Activated naive CD8-positive, alpha-beta T cell (primary cell): ENCODE measurements around the gene PLEKHM2.

ENCODE experiments used
- H3K27ac Mint-ChIP-seq: one replicate; pipeline ENCODE4 v1.8.0; 2021; ENCODE audit warnings: mixed read lengths
- H3K27me3 Mint-ChIP-seq: one replicate; pipeline ENCODE4 v1.8.0; 2021; ENCODE audit warnings: mixed read lengths
- H3K36me3 Mint-ChIP-seq: one replicate; pipeline ENCODE4 v1.8.0; 2021; ENCODE audit warnings: mixed read lengths
- H3K4me1 Mint-ChIP-seq: one replicate; pipeline ENCODE4 v1.8.0; 2021; ENCODE audit warnings: low read depth, mixed read lengths
- H3K4me3 Mint-ChIP-seq: one replicate; pipeline ENCODE4 v1.8.0; 2021; ENCODE audit warnings: mild to moderate bottlenecking, mixed read lengths
- H3K9me3 Mint-ChIP-seq: one replicate; pipeline ENCODE4 v1.8.0; 2021; ENCODE audit warnings: low read depth, mixed read lengths

PLEKHM2 gene

GRCh38 chr1:15747378-15747777 lies 63.3 kb downstream of the PLEKHM2 start:
- no peaks in the 10 kb centered on the region for H3K36me3 Mint-ChIP-seq
- H3K4me3 Mint-ChIP-seq, result no peak overlapping the region
- H3K27ac Mint-ChIP-seq, result no peak overlapping the region
- H3K27me3 Mint-ChIP-seq, result peaks cover 2% of the 10 kb centered on the region
- no peaks in the 10 kb centered on the region for H3K9me3 Mint-ChIP-seq
- H3K4me1 Mint-ChIP-seq, result no peaks in the 10 kb centered on the region

DNA sequence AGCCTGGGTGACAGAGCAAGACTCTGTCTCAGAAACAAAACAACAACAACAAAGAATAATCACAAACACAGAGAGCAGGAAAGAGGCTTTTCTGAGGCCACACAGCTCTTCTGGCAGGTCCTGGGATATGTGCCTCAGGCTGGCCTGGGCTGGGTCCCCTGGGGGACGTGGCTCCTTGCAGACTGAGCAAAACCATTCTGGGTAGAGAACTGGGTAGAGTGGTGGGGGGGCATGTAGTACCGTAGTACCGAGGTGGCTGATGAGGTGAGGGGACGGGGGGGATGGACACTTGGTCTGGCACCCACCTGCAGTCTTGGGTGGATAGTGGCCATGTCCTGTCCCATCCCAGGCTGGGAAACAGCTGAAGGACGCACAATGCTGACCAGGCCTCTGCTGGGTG lies 64.1 kb downstream of the PLEKHM2 start:
- Mint-ChIP-seq H3K4me1 (no peaks in the 10 kb centered on the region), H3K27me3 (peaks cover 2% of the 10 kb centered on the region), H3K4me3 (no peak overlapping the region), H3K9me3 (no peaks in the 10 kb centered on the region), H3K36me3 (no peaks in the 10 kb centered on the region), H3K27ac (no peak overlapping the region)

DNA sequence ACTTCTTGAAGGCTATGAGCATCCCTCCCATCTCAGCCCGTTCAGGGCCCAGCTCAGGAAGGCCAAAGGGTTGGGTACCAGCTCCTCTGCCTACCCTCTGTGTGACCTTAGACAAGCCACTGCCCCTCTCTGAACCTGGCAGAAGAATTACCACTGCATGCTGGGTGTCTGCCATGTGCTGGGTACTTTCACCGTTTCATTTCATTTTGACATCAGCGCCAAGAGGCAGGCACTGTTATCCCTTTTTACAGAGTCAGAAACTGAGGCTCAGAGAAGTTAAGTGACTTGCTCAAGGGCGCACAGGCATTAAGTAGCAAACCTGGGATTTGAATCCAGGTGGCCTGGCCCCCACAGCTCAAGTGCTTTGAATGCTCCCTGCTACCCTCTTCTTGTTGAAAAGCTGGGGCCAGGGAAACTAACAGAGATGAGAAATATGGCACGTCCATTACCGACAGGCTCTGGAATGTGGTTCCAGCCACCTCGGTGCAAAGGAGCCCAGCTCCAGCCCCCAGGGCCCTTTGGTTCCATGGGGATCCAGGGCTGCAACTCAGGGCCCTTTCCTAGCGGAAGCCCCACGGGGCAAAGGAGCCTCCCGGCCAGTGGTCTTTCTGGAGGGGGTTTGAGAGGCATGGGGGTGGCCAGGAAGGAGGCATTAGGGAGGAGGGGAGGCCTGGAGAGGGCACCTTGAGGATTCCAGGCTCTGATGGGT lies 64.7 kb downstream of the PLEKHM2 start:
- Mint-ChIP-seq H3K27me3 (peaks cover 2% of the 10 kb centered on the region), H3K27ac (no peak overlapping the region), H3K36me3 (no peaks in the 10 kb centered on the region), H3K4me3 (no peak overlapping the region), H3K9me3 (no peaks in the 10 kb centered on the region), H3K4me1 (no peaks in the 10 kb centered on the region)

DNA sequence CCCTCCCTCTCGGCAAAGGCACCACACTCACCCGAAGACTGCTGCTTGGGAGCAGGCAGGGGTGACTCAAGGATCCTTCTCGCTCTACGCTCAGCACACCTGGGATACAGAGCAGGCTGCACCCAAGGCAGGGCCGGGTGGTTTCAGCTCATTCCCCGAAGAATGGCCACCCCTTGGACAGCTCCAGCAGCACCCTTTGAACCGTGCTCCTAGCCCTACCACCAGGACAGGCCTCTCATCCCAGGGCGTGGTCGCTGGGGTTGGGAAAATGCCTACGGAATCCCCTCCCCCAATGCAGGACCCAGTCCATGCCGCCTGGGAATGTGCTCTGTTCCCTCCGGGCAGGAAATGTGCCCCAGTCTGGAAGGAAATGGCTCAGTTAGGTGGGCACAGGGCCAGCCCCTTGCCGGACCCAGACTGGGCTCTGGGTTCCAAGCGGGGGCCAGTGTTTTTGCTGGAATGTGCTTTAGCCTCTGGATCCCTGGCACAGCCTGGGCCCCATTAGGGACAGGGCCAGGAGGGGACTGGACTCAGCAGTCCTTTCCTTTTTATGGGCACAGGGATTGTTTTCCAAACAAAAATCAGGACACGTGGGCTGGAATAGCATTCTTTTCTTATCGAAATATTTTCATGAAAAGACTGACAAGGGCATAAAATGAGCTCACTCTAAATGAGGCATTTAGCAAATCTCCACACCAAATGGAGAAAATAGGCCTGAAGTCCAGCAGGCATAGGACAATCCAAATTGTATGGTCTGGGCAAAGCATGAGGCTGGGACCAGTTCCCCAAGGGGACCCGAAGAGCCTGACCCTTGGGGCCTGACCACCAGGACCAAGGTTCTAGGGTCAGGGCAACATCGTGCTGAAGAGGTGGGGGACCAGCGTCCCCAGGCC lies 65.5 kb downstream of the PLEKHM2 start:
- no peak overlapping the region for H3K4me3 Mint-ChIP-seq
- H3K36me3 Mint-ChIP-seq, result no peaks in the 10 kb centered on the region
- no peak overlapping the region for H3K27ac Mint-ChIP-seq
- no peaks in the 10 kb centered on the region for H3K9me3 Mint-ChIP-seq
- no peaks in the 10 kb centered on the region for H3K4me1 Mint-ChIP-seq
- H3K27me3 Mint-ChIP-seq, result peaks cover 2% of the 10 kb centered on the region

GRCh38 chr1:15750924-15751323 lies 66.8 kb downstream of the PLEKHM2 start:
- Mint-ChIP-seq H3K4me1 (no peaks in the 10 kb centered on the region), H3K9me3 (no peaks in the 10 kb centered on the region), H3K27ac (no peak overlapping the region), H3K36me3 (no peaks in the 10 kb centered on the region), H3K4me3 (no peak overlapping the region), H3K27me3 (peaks cover 5% of the 10 kb centered on the region)

GRCh38 chr1:15751717-15752116 lies 67.6 kb downstream of the PLEKHM2 start:
- H3K4me1 Mint-ChIP-seq, result peaks cover 5% of the 10 kb centered on the region
- no peak overlapping the region for H3K4me3 Mint-ChIP-seq
- H3K27me3 Mint-ChIP-seq, result peaks cover 8% of the 10 kb centered on the region

DNA sequence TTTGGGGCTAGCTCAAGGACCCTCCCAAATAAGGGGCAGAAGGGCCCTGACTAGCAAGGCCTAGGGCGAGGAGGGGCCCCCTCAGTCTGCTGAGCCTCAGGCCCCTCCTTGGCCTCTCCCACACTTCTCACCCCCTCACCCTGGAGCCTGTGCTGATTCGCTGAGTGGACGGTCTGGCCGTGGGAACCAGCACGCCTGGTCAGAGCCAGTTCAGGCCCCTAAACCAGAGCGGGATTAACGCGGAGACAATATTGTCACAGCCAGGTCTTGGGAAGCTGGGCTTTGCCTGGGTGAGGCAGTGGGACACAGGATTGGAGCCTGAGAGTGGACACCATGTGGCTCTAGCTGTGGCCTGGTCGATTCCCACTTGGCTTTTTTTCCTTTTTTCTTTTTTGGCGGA lies 69.7 kb downstream of the PLEKHM2 start:
- peaks cover 14% of the 10 kb centered on the region for H3K27me3 Mint-ChIP-seq
- H3K4me3 Mint-ChIP-seq, result no peak overlapping the region

More at GRCh38 chr1:15751717-15752116, 67.6 kb downstream of the PLEKHM2 start:
- Mint-ChIP-seq H3K9me3 (no peaks in the 10 kb centered on the region), H3K36me3 (no peaks in the 10 kb centered on the region), H3K27ac (no peak overlapping the region)

GRCh38 chr1:15755021-15755645 lies 71.0 kb downstream of the PLEKHM2 start:
- no peak overlapping the region for H3K4me3 Mint-ChIP-seq
- no peaks in the 10 kb centered on the region for H3K36me3 Mint-ChIP-seq
- peaks cover 16% of the 10 kb centered on the region for H3K27me3 Mint-ChIP-seq
- H3K4me1 Mint-ChIP-seq, result peaks cover 15% of the 10 kb centered on the region
- H3K9me3 Mint-ChIP-seq, result no peaks in the 10 kb centered on the region
- no peak overlapping the region for H3K27ac Mint-ChIP-seq

More for the DNA sequence above, 69.7 kb downstream of the PLEKHM2 start:
- Mint-ChIP-seq H3K4me1 (peaks cover 15% of the 10 kb centered on the region), H3K36me3 (no peaks in the 10 kb centered on the region), H3K9me3 (no peaks in the 10 kb centered on the region), H3K27ac (no peak overlapping the region)

DNA sequence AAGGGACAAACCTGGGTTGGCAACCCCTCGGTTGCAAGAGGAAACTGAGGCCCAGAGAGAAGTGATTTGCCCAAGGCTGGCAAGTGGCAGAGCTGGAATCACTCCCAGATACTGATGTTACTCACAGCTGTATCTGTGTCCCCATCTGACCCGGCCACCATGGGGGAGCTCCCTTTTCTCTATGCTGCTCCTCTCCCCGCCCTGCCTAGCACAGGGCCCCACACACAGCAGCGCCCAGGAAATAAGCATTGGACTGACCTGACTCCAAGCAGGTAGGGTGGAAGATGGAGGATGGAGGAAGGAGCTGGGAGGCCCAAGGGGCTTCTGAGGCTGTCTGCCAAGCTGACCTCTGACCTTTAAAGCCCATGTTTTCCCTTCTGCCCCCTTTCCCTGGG lies 71.5 kb downstream of the PLEKHM2 start:
- Mint-ChIP-seq H3K9me3 (no peaks in the 10 kb centered on the region), H3K27ac (no peak overlapping the region), H3K27me3 (peaks cover 16% of the 10 kb centered on the region), H3K36me3 (no peaks in the 10 kb centered on the region), H3K4me1 (peaks cover 15% of the 10 kb centered on the region), H3K4me3 (no peak overlapping the region)

DNA sequence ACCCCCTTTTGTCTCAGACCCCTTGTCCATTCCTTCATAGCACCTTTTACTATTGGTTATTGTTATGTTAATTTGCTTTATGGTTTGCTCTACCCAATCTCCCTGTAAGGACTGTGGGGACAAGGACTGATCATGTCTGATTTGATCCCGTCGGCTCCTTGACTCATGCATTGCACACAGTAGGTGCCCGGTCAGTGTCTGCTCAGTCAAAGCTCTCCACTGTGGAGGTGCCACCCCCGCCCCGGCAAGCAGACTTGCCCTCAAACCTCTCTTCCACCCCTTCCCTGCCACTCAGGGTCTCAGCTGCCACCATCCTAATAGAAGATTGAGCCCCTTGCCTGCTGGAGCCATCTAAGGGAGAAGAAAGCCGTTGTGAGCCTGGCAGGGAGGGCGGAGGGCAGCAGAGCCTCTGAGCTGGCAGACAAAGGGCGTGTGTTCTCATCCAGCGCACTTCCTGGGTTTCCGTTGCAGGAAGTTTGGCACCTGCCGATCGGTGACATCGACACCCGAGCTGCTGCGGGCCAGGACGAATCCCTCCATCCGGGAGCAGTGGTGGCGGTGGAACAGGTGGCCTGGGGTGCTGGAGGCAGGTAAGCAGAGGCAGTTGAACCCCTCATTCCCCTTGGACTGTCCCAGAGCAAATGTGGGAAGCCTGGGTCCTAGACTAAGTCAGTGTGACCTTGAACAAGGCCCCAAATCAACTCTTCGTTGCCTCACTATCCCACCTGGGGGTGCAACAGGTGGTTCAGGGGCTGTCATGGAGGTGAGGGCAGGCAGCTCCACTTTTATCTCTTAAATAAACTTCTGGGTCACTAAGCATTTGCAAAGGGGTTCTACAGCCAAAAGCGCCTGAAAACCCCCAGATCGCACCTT lies 72.3 kb downstream of the PLEKHM2 start:
- no peaks in the 10 kb centered on the region for H3K36me3 Mint-ChIP-seq
- no peak overlapping the region for H3K27ac Mint-ChIP-seq
- no peak overlapping the region for H3K4me3 Mint-ChIP-seq
- H3K27me3 Mint-ChIP-seq, result peaks cover 17% of the 10 kb centered on the region
- H3K9me3 Mint-ChIP-seq, result no peaks in the 10 kb centered on the region
- H3K4me1 Mint-ChIP-seq, result peaks cover 15% of the 10 kb centered on the region

GRCh38 chr1:15757016-15757543 lies 73.0 kb downstream of the PLEKHM2 start:
- H3K27me3 Mint-ChIP-seq, result peaks cover 18% of the 10 kb centered on the region
- H3K36me3 Mint-ChIP-seq, result no peaks in the 10 kb centered on the region
- peaks cover 15% of the 10 kb centered on the region for H3K4me1 Mint-ChIP-seq
- H3K9me3 Mint-ChIP-seq, result no peaks in the 10 kb centered on the region
- peak overlapping the region; percentile 19 for H3K4me3 Mint-ChIP-seq
- no peak overlapping the region for H3K27ac Mint-ChIP-seq

GRCh38 chr1:15757575-15758342 lies 73.6 kb downstream of the PLEKHM2 start:
- H3K9me3 Mint-ChIP-seq, result no peaks in the 10 kb centered on the region
- peaks cover 20% of the 10 kb centered on the region for H3K27me3 Mint-ChIP-seq
- no peak overlapping the region for H3K27ac Mint-ChIP-seq
- H3K4me1 Mint-ChIP-seq, result peaks cover 15% of the 10 kb centered on the region
- H3K36me3 Mint-ChIP-seq, result no peaks in the 10 kb centered on the region
- H3K4me3 Mint-ChIP-seq, result peak overlapping the region; percentile 82

GRCh38 chr1:15758343-15758931 lies 74.3 kb downstream of the PLEKHM2 start, which contains the start of gene FBLIM1:
FBLIM1 (plus strand) TSS chr1:15758795; CDS start chr1:15764984, 6,189 bp downstream.
- peaks cover 20% of the 10 kb centered on the region for H3K27me3 Mint-ChIP-seq
- H3K27ac Mint-ChIP-seq, result no peak within 1 kb of the TSS
- H3K4me1 Mint-ChIP-seq, result peaks cover 15% of the 10 kb centered on the region
- H3K4me3 Mint-ChIP-seq, result peak within 1 kb of the TSS; percentile 82
- no peaks in the 10 kb centered on the region for H3K36me3 Mint-ChIP-seq
- no peaks in the 10 kb centered on the region for H3K9me3 Mint-ChIP-seq
